AG10803 (cell line): Measurements from ENCODE around the gene AGAP1.

ENCODE experiments used
- DNase-seq: peaks from one replicate; pipeline ENCODE4 v3.0.0; 2010; ENCODE audit warnings: low read depth
- H3K4me3 ChIP-seq: 2 replicates; pipeline ENCODE4 v1.5.1; 2011; ENCODE audit warnings: mild to moderate bottlenecking, low read length, control low read depth
- TF ChIP-seq, protein P1 (sequence below): conservative IDR thresholded peaks from 2 replicates; pipeline ENCODE4 v1.5.1; 2011; ENCODE audit warnings: mild to moderate bottlenecking, low read length, control low read depth, inconsistent platforms

Gene AGAP1

DNA sequence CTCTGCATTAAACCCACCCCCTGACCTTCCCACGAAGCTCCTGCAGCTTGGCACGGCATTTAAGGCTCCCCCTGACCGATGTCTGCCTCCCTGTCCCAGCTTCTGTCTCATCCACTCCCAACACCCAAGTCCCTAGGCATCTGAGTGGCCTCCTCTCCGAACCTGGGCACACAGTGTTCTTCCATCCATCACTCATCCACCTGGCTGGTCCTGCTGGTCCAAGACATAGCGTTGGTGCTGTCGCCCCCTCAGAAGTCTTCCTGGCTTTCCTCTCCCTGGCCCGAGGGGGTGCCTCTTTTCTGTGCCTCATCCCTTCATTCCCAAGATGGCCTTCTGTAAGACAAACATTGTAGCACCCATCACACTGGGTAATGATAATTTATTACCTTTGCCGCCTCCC lies 350.7 kb downstream of the AGAP1 start:
- DNase-seq: no peak
- H3K4me3 ChIP-seq: no peak overlapping the region
- TF ChIP-seq, protein P1, sequence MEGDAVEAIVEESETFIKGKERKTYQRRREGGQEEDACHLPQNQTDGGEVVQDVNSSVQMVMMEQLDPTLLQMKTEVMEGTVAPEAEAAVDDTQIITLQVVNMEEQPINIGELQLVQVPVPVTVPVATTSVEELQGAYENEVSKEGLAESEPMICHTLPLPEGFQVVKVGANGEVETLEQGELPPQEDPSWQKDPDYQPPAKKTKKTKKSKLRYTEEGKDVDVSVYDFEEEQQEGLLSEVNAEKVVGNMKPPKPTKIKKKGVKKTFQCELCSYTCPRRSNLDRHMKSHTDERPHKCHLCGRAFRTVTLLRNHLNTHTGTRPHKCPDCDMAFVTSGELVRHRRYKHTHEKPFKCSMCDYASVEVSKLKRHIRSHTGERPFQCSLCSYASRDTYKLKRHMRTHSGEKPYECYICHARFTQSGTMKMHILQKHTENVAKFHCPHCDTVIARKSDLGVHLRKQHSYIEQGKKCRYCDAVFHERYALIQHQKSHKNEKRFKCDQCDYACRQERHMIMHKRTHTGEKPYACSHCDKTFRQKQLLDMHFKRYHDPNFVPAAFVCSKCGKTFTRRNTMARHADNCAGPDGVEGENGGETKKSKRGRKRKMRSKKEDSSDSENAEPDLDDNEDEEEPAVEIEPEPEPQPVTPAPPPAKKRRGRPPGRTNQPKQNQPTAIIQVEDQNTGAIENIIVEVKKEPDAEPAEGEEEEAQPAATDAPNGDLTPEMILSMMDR: no peak

DNA sequence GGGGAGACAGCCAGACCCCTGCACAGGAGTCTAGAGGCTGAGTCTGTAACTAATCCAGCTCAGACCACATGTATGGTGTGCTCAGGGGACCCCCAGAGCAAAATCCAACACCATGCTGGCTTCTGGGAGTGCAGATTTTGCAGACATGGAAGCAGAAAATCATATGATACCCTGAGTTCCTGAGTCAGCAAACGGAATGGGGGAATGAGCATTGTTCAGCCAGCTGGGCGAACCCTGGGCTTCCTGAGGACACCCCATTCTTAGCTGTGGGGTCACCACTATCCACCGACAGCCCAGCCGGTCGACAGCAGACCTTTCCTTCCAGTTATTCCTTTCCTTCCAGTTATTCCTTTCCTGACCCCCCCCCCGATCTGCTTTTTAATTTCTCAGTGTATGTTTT lies 351.4 kb downstream of the AGAP1 start:
- no peak overlapping the region for H3K4me3 ChIP-seq
- TF ChIP-seq, protein P1: no peak
- DNase-seq: no peak

DNA sequence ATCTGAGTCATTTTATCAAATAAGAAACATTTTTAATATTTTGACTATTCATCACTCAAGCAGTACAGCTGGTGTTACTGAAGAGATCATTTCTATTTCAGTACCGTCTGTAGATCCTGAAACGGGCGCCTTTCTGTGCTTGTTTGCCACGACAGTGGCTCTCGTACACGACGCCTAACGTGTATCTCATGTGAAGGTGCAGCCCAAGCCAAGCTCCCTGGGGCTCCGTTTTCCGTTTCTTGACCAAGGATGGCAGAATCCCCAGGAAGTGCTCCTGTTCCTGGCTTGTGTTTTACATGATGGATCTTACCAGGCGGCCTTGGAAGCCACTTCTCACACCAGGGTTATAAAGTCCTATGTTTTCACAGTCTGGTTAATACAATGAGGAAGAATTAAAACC lies 353.7 kb downstream of the AGAP1 start:
- no peak for DNase-seq
- TF ChIP-seq, protein P1: no peak
- H3K4me3 ChIP-seq: no peak overlapping the region

DNA sequence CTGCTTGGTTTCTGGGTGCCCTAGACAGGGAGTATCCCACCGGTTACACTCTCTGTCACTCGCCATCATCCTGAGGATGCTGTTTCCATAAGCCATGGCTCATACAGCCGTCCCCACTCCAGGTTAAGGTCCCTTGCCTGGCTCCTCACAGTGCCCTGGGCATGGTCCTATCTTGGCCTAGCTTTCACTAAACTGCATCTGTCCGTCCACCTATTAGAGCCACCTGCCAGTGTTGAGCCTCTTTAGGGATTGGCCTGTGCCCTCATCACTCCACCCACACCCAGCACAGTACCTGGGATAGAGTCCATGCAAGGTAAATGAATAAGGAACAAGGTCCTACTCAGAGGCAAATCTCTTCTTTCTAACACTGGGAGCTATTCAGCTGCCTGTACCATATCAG lies 354.2 kb downstream of the AGAP1 start:
- no peak for DNase-seq
- TF ChIP-seq, protein P1: no peak

DNA sequence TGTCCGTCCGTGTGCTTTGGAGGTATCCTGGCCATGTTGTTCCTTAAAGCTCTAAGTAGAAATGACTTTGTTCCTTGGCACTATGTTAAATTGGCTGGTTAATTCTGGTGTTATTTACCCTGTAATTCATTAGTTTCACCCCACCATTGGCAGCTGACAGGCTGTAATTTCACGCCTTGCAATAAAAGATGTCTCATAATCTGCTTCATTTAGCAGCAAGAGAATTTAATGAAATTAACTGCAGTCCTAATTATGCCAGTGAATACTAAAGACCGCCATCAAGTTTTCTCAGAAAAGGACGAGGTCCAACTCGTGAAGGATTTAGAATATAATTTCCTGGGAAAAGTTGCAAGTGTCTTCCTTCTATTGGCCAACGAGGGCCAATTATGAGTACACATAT lies 355.1 kb downstream of the AGAP1 start:
- no peak for DNase-seq
- TF ChIP-seq, protein P1: no peak
- H3K4me3 ChIP-seq: no peak overlapping the region

More for the DNA sequence above, 354.2 kb downstream of the AGAP1 start:
- no peak overlapping the region for H3K4me3 ChIP-seq

DNA sequence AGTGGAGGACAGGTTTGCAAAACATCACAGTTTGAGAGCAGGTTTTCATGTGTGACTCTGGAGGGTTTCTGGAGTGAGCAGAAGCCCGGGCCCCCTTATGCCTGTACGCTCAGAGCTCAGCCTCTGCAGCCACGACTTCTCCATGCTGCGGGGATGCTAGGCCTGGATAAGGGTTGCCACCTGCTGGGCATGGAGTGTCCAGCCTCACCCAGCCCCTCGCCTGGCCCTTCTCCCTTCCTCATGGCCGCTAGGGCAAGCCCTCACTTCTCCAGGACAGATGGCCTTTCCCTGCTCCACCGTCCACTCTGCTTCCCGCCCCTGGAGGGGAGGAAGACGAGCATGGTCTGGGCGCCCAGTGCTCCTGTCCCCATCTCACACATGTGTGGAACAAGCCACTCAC lies 355.6 kb downstream of the AGAP1 start:
- H3K4me3 ChIP-seq: no peak overlapping the region
- DNase-seq: no peak
- TF ChIP-seq, protein P1: no peak

DNA sequence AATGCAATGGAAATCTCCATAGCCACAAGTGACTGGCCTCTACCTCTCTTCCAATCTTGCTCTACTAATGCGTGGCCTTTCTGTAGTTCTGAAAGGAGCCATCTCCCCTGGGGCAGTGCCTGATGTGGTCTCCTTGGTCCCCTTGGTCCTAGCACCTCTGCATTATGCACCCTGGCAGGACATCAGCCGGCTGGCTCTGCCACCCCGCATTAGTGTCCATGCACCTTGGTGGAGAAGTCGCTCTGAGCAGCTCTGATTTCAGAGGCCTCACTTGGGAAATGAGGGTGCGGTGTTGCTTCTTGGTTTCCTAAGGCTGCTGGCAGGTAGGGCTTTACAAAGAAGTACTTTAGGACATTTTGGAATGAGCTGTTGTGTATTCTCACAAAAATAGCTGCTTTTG lies 356.4 kb downstream of the AGAP1 start:
- TF ChIP-seq, protein P1: no peak
- no peak overlapping the region for H3K4me3 ChIP-seq
- no peak for DNase-seq
